WTC11 (cell line): ENCODE data around the gene ADISSP. TPM values are rescaled to one million over a fixed set of nuclear protein-coding genes. Genes with fewer than 3 reads are reported as not detected.

Experiments
- ATF1 ChIP-seq: sonication (generic); formaldehyde crosslinking; IDR thresholded peaks from 2 replicates; pipeline ENCODE4 v1.8.1; 2023; ENCODE audit warnings: mild to moderate bottlenecking, moderate library complexity, missing genetic modification reagents
- EMX1 ChIP-seq: fragments of 250-450 bp; sonication (Bioruptor Pico); IDR thresholded peaks from 2 replicates; pipeline ENCODE4 v1.8.0; 2021; ENCODE audit warnings: mild to moderate bottlenecking
- ETV6 ChIP-seq: sonication (generic); formaldehyde crosslinking; IDR thresholded peaks from 2 replicates; pipeline ENCODE4 v1.8.1; 2022; ENCODE audit warnings: mild to moderate bottlenecking, missing genetic modification reagents
- FOXK1 ChIP-seq: sonication (generic); formaldehyde crosslinking; IDR thresholded peaks from 2 replicates; pipeline ENCODE4 v1.8.0; 2022; ENCODE audit warnings: mild to moderate bottlenecking, moderate library complexity, missing genetic modification reagents
- FOXP1 ChIP-seq: sonication (generic); formaldehyde crosslinking; IDR thresholded peaks from 2 replicates; pipeline ENCODE4 v1.8.0; 2022; ENCODE audit warnings: missing genetic modification reagents, mild to moderate bottlenecking, moderate library complexity, borderline replicate concordance
- HMGA2 ChIP-seq: fragments of 250-450 bp; sonication (Bioruptor Pico); IDR thresholded peaks from 2 replicates; pipeline ENCODE4 v1.4.0; 2021; ENCODE audit warnings: mild to moderate bottlenecking, moderate library complexity
- JAZF1 ChIP-seq: fragments of 250-450 bp; sonication (Bioruptor Pico); IDR thresholded peaks from 2 replicates; pipeline ENCODE4 v1.9.0; 2021; ENCODE audit warnings: moderate library complexity, mild to moderate bottlenecking, inconsistent platforms
- KAT7 ChIP-seq: sonication (generic); formaldehyde crosslinking; IDR thresholded peaks from 2 replicates; pipeline ENCODE4 v1.8.1; 2023; ENCODE audit warnings: missing genetic modification reagents, mild to moderate bottlenecking, borderline replicate concordance
- NFATC4 ChIP-seq: fragments of 250-450 bp; sonication (Bioruptor Pico); IDR thresholded peaks from 2 replicates; pipeline ENCODE4 v1.9.0; 2021; ENCODE audit warnings: mild to moderate bottlenecking
- NR2C2 ChIP-seq: sonication (generic); formaldehyde crosslinking; IDR thresholded peaks from 2 replicates; pipeline ENCODE4 v1.8.0; 2022; ENCODE audit warnings: mild to moderate bottlenecking, missing genetic modification reagents
- NR3C1 ChIP-seq: sonication (generic); formaldehyde crosslinking; conservative IDR thresholded peaks from 2 replicates; pipeline ENCODE4 v1.8.1; 2023; ENCODE audit warnings: low read depth, mild to moderate bottlenecking, missing genetic modification reagents
- RORB ChIP-seq: fragments of 250-450 bp; sonication (Bioruptor Pico); IDR thresholded peaks from 2 replicates; pipeline ENCODE4 v1.9.0; 2021; ENCODE audit warnings: mild to moderate bottlenecking
- SMAD3 ChIP-seq: sonication (generic); formaldehyde crosslinking; IDR thresholded peaks from 2 replicates; pipeline ENCODE4 v1.8.0; 2022; ENCODE audit warnings: missing genetic modification reagents, mild to moderate bottlenecking, borderline replicate concordance
- SMAD4 ChIP-seq: sonication (generic); formaldehyde crosslinking; IDR thresholded peaks from 2 replicates; pipeline ENCODE4 v1.8.0; 2022; ENCODE audit warnings: mild to moderate bottlenecking, missing genetic modification reagents
- TCF7 ChIP-seq: sonication (generic); formaldehyde crosslinking; IDR thresholded peaks from 2 replicates; pipeline ENCODE4 v1.8.0; 2022; ENCODE audit warnings: mild to moderate bottlenecking, low read depth, missing genetic modification reagents, moderate library complexity
- TEAD4 ChIP-seq: sonication (generic); formaldehyde crosslinking; IDR thresholded peaks from 2 replicates; pipeline ENCODE4 v1.8.0; 2022; ENCODE audit warnings: mild to moderate bottlenecking, missing genetic modification reagents
- TP53 ChIP-seq: sonication (generic); formaldehyde crosslinking; IDR thresholded peaks from 2 replicates; pipeline ENCODE4 v1.8.1; 2023; ENCODE audit warnings: mild to moderate bottlenecking, missing genetic modification reagents
- ZBTB21 ChIP-seq: sonication (generic); formaldehyde crosslinking; IDR thresholded peaks from 2 replicates; pipeline ENCODE4 v1.8.1; 2023; ENCODE audit warnings: mild to moderate bottlenecking, missing genetic modification reagents, borderline replicate concordance
- ZNF121 ChIP-seq: sonication (generic); formaldehyde crosslinking; IDR thresholded peaks from 2 replicates; pipeline ENCODE4 v1.8.0; 2023; ENCODE audit warnings: missing genetic modification reagents
- ZNF232 ChIP-seq: sonication (generic); formaldehyde crosslinking; IDR thresholded peaks from 2 replicates; pipeline ENCODE4 v1.8.0; 2022; ENCODE audit warnings: mild to moderate bottlenecking, missing genetic modification reagents
- ZNF396 ChIP-seq: fragments of 250-450 bp; sonication (Bioruptor Pico); IDR thresholded peaks from 2 replicates; pipeline ENCODE4 v1.8.0; 2021; ENCODE audit warnings: mild to moderate bottlenecking, moderate library complexity, borderline replicate concordance
- ZNF671 ChIP-seq: fragments of 250-450 bp; sonication (Bioruptor Pico); IDR thresholded peaks from 2 replicates; pipeline ENCODE4 v1.8.0; 2021; ENCODE audit warnings: mild to moderate bottlenecking
- total RNA-seq: library from RNA; stranded (reverse); gene quantifications from 3 replicates; pipeline ENCODE4 v1.2.3, GENCODE V29; 2021
- TF ChIP-seq, protein P1 (sequence below): sonication (generic); formaldehyde crosslinking; IDR thresholded peaks from 2 replicates; pipeline ENCODE4 v1.8.1; 2023; ENCODE audit warnings: mild to moderate bottlenecking, moderate library complexity, missing genetic modification reagents
- TF ChIP-seq, protein P2 (sequence below): sonication (generic); formaldehyde crosslinking; IDR thresholded peaks from 2 replicates; pipeline ENCODE4 v1.8.1; 2023; ENCODE audit warnings: mild to moderate bottlenecking, missing genetic modification reagents, borderline replicate concordance
- TF ChIP-seq, protein P3 (sequence below): fragments of 200-600 bp; IDR thresholded peaks from 2 replicates; pipeline ENCODE4 v1.8.0; 2022; ENCODE audit warnings: antibody characterized with exemption
- TF ChIP-seq, protein P4 (sequence below): sonication (generic); formaldehyde crosslinking; IDR thresholded peaks from 2 replicates; pipeline ENCODE4 v1.8.0; 2022; ENCODE audit warnings: missing genetic modification reagents
- TF ChIP-seq, protein P5 (sequence below): sonication (generic); formaldehyde crosslinking; IDR thresholded peaks from 2 replicates; pipeline ENCODE4 v1.8.1; 2022; ENCODE audit warnings: low read depth, missing genetic modification reagents, borderline replicate concordance

The ADISSP gene
- total RNA-seq, 1 experiment from 2014 or later = 129 TPM

DNA sequence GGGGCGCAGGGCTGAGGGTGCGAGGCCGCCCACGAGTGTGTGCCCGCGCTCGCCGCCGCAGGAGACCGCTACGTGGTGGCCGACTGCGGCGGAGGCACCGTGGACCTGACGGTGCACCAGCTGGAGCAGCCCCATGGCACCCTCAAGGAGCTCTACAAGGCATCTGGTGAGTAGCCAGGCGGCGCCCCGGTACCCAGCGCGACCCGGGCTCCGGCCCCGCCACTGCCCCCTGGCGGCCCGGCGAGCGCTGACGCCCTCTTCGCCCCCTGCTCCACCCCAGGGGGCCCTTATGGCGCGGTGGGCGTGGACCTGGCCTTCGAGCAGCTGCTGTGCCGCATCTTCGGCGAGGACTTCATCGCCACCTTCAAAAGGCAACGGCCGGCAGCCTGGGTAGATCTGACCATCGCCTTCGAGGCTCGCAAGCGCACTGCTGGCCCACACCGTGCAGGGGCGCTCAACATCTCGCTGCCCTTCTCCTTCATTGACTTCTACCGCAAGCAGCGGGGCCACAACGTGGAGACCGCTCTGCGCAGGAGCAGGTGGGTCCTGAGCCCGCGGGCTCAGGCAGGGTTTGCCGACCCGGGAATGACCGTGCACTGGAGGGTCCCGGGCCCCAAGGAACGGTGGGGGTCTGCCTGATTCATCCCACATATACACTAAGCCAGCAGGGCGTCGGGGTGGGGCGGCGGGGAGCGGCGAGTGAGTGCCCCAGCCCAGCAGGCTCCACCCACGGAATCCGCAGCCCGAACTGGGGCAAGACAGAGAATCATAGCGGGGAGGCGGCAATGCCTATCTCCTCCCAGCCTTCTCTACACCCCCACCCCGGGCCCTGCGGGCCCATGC is 17.6 kb downstream of the ADISSP start (continued):
- TF ChIP-seq, protein P1, sequence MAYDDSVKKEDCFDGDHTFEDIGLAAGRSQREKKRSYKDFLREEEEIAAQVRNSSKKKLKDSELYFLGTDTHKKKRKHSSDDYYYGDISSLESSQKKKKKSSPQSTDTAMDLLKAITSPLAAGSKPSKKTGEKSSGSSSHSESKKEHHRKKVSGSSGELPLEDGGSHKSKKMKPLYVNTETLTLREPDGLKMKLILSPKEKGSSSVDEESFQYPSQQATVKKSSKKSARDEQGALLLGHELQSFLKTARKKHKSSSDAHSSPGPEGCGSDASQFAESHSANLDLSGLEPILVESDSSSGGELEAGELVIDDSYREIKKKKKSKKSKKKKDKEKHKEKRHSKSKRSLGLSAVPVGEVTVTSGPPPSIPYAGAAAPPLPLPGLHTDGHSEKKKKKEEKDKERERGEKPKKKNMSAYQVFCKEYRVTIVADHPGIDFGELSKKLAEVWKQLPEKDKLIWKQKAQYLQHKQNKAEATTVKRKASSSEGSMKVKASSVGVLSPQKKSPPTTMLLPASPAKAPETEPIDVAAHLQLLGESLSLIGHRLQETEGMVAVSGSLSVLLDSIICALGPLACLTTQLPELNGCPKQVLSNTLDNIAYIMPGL (CRISPR knock-in tag) = peak; percentile 99
- no peak for TF ChIP-seq TP53 (CRISPR knock-in tag)
- 0 out of 2 replicates have a peak, but pooled peaks have one; percentile 22 for TF ChIP-seq NR3C1
- no peak for TF ChIP-seq JAZF1 (CRISPR knock-in tag)
- TF ChIP-seq, protein P2, sequence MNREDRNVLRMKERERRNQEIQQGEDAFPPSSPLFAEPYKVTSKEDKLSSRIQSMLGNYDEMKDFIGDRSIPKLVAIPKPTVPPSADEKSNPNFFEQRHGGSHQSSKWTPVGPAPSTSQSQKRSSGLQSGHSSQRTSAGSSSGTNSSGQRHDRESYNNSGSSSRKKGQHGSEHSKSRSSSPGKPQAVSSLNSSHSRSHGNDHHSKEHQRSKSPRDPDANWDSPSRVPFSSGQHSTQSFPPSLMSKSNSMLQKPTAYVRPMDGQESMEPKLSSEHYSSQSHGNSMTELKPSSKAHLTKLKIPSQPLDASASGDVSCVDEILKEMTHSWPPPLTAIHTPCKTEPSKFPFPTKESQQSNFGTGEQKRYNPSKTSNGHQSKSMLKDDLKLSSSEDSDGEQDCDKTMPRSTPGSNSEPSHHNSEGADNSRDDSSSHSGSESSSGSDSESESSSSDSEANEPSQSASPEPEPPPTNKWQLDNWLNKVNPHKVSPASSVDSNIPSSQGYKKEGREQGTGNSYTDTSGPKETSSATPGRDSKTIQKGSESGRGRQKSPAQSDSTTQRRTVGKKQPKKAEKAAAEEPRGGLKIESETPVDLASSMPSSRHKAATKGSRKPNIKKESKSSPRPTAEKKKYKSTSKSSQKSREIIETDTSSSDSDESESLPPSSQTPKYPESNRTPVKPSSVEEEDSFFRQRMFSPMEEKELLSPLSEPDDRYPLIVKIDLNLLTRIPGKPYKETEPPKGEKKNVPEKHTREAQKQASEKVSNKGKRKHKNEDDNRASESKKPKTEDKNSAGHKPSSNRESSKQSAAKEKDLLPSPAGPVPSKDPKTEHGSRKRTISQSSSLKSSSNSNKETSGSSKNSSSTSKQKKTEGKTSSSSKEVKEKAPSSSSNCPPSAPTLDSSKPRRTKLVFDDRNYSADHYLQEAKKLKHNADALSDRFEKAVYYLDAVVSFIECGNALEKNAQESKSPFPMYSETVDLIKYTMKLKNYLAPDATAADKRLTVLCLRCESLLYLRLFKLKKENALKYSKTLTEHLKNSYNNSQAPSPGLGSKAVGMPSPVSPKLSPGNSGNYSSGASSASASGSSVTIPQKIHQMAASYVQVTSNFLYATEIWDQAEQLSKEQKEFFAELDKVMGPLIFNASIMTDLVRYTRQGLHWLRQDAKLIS (CRISPR knock-in tag) = no peak
- no peak for TF ChIP-seq HMGA2 (CRISPR knock-in tag)
- TF ChIP-seq ZNF671 (CRISPR knock-in tag) = no peak; the same call in 1 of the 2 replicates
- peak; percentile 56; the same call in 1 of the 2 replicates for TF ChIP-seq FOXP1
- no peak for TF ChIP-seq ZNF121 (CRISPR knock-in tag)
- no peak for TF ChIP-seq RORB (CRISPR knock-in tag)
- no peak for TF ChIP-seq ZNF232 (CRISPR knock-in tag)
- TF ChIP-seq, protein P3, sequence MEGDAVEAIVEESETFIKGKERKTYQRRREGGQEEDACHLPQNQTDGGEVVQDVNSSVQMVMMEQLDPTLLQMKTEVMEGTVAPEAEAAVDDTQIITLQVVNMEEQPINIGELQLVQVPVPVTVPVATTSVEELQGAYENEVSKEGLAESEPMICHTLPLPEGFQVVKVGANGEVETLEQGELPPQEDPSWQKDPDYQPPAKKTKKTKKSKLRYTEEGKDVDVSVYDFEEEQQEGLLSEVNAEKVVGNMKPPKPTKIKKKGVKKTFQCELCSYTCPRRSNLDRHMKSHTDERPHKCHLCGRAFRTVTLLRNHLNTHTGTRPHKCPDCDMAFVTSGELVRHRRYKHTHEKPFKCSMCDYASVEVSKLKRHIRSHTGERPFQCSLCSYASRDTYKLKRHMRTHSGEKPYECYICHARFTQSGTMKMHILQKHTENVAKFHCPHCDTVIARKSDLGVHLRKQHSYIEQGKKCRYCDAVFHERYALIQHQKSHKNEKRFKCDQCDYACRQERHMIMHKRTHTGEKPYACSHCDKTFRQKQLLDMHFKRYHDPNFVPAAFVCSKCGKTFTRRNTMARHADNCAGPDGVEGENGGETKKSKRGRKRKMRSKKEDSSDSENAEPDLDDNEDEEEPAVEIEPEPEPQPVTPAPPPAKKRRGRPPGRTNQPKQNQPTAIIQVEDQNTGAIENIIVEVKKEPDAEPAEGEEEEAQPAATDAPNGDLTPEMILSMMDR = peak; percentile 92
- no peak for TF ChIP-seq NR2C2
- TF ChIP-seq, protein P4, sequence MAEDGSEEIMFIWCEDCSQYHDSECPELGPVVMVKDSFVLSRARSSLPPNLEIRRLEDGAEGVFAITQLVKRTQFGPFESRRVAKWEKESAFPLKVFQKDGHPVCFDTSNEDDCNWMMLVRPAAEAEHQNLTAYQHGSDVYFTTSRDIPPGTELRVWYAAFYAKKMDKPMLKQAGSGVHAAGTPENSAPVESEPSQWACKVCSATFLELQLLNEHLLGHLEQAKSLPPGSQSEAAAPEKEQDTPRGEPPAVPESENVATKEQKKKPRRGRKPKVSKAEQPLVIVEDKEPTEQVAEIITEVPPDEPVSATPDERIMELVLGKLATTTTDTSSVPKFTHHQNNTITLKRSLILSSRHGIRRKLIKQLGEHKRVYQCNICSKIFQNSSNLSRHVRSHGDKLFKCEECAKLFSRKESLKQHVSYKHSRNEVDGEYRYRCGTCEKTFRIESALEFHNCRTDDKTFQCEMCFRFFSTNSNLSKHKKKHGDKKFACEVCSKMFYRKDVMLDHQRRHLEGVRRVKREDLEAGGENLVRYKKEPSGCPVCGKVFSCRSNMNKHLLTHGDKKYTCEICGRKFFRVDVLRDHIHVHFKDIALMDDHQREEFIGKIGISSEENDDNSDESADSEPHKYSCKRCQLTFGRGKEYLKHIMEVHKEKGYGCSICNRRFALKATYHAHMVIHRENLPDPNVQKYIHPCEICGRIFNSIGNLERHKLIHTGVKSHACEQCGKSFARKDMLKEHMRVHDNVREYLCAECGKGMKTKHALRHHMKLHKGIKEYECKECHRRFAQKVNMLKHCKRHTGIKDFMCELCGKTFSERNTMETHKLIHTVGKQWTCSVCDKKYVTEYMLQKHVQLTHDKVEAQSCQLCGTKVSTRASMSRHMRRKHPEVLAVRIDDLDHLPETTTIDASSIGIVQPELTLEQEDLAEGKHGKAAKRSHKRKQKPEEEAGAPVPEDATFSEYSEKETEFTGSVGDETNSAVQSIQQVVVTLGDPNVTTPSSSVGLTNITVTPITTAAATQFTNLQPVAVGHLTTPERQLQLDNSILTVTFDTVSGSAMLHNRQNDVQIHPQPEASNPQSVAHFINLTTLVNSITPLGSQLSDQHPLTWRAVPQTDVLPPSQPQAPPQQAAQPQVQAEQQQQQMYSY (CRISPR knock-in tag) = no peak
- peak; percentile 45; the same call in 1 of the 2 replicates for TF ChIP-seq ZBTB21 (CRISPR knock-in tag)
- TF ChIP-seq SMAD4 (CRISPR knock-in tag) = no peak
- TF ChIP-seq TCF7 (CRISPR knock-in tag) = no peak
- TF ChIP-seq NFATC4 (CRISPR knock-in tag) = no peak
- no peak for TF ChIP-seq KAT7 (CRISPR knock-in tag)
- TF ChIP-seq ZNF396 (CRISPR knock-in tag) = no peak
- TF ChIP-seq, protein P5, sequence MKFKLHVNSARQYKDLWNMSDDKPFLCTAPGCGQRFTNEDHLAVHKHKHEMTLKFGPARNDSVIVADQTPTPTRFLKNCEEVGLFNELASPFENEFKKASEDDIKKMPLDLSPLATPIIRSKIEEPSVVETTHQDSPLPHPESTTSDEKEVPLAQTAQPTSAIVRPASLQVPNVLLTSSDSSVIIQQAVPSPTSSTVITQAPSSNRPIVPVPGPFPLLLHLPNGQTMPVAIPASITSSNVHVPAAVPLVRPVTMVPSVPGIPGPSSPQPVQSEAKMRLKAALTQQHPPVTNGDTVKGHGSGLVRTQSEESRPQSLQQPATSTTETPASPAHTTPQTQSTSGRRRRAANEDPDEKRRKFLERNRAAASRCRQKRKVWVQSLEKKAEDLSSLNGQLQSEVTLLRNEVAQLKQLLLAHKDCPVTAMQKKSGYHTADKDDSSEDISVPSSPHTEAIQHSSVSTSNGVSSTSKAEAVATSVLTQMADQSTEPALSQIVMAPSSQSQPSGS (CRISPR knock-in tag) = no peak
- no peak for TF ChIP-seq SMAD3 (CRISPR knock-in tag)
- TF ChIP-seq ATF1 (CRISPR knock-in tag) = no peak
- TF ChIP-seq TEAD4 = no peak
- TF ChIP-seq ETV6 (CRISPR knock-in tag) = no peak
- no peak for TF ChIP-seq EMX1 (CRISPR knock-in tag)
- TF ChIP-seq FOXK1 (CRISPR knock-in tag) = no peak; the same call in 1 of the 2 replicates
